ENCODE data around the gene CDH10.

The CDH10 gene

DNA sequence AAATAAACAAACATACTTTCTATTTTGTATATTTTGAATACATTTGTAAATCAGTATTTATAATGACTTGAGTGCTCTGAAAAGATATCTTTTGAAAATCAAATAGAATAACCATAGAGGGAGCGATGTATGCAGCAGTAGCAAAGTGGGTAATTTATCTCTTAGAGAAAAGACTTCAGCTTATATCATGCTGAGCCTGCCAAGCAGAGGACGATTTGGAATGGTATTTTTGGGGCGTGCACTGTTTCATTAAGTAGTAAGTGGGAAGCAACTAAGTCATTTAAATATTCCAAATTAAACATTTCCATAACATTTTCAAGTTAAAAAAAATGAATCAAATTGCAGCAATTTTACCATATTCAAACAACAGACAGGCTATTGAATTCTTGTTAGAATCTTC, 147.6 kb downstream of the CDH10 start:
- no peak overlapping the region for H3K4me3 ChIP-seq (ENCODE audit: low read length in 2 of 2)
- no peaks in the 10 kb centered on the region for H3K27me3 ChIP-seq (ENCODE audit: control insufficient read depth in 2 of 2, insufficient read depth in 2 of 2, low read length in 2 of 2)
- no peaks in the 10 kb centered on the region for H3K4me1 ChIP-seq (ENCODE audit: control insufficient read depth in 2 of 2, insufficient read depth in 2 of 2, low read length in 2 of 2)
- H3K36me3 ChIP-seq (ENCODE audit: control insufficient read depth in 2 of 2, insufficient read depth in 2 of 2, low read length in 2 of 2) = no peaks in the 10 kb centered on the region
- no peak overlapping the region for H3K27ac ChIP-seq (ENCODE audit: low read depth in 2 of 2, low read length in 2 of 2)
- H3K9me3 ChIP-seq (ENCODE audit: control insufficient read depth in 2 of 2, low read length in 2 of 2) = no peaks in the 10 kb centered on the region
- H3K9ac ChIP-seq (ENCODE audit: low read depth in 1 of 2, low read length in 2 of 2) = no peak overlapping the region

GRCh38 chr5:24496268-24496667, 148.5 kb downstream of the CDH10 start:
- Histone ChIP-seq H3K36me3 (ENCODE audit: control insufficient read depth in 2 of 2, insufficient read depth in 2 of 2, low read length in 2 of 2) (no peaks in the 10 kb centered on the region), H3K9ac (ENCODE audit: low read depth in 1 of 2, low read length in 2 of 2) (no peak overlapping the region), H3K27me3 (ENCODE audit: control insufficient read depth in 2 of 2, insufficient read depth in 2 of 2, low read length in 2 of 2) (no peaks in the 10 kb centered on the region), H3K27ac (ENCODE audit: low read depth in 2 of 2, low read length in 2 of 2) (no peak overlapping the region), H3K4me1 (ENCODE audit: control insufficient read depth in 2 of 2, insufficient read depth in 2 of 2, low read length in 2 of 2) (no peaks in the 10 kb centered on the region), H3K9me3 (ENCODE audit: control insufficient read depth in 2 of 2, low read length in 2 of 2) (no peaks in the 10 kb centered on the region), H3K4me3 (ENCODE audit: low read length in 2 of 2) (no peak overlapping the region)

DNA sequence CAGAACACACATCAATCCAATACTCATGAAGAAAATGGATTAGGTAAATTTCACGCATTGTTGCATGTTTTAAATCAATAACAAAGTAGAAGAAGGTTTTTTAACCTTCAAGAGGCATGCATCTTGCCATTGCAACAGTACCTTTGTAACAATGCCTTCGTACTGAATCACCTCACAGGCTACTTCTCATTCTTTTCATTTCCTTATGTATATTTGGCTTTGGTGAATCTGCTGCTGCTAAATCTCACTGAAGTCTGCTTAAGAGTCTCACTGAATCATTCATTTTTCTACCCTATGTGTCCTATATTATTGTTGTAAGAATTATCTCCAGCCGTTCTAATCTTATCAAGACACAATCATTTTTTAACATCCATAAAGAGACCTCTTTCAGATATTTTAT, 152.5 kb downstream of the CDH10 start:
- H3K4me3 ChIP-seq (ENCODE audit: low read length in 2 of 2) = no peak overlapping the region
- no peak overlapping the region for H3K9ac ChIP-seq (ENCODE audit: low read depth in 1 of 2, low read length in 2 of 2)
- no peaks in the 10 kb centered on the region for H3K4me1 ChIP-seq (ENCODE audit: control insufficient read depth in 2 of 2, insufficient read depth in 2 of 2, low read length in 2 of 2)
- no peaks in the 10 kb centered on the region for H3K9me3 ChIP-seq (ENCODE audit: control insufficient read depth in 2 of 2, low read length in 2 of 2)
- no peak overlapping the region for H3K27ac ChIP-seq (ENCODE audit: low read depth in 2 of 2, low read length in 2 of 2)
- no peaks in the 10 kb centered on the region for H3K36me3 ChIP-seq (ENCODE audit: control insufficient read depth in 2 of 2, insufficient read depth in 2 of 2, low read length in 2 of 2)
- no peaks in the 10 kb centered on the region for H3K27me3 ChIP-seq (ENCODE audit: control insufficient read depth in 2 of 2, insufficient read depth in 2 of 2, low read length in 2 of 2)

- H3K36me3 ChIP-seq (ENCODE audit: control insufficient read depth in 2 of 2, insufficient read depth in 2 of 2, low read length in 2 of 2) = no peaks in the 10 kb centered on the region
- H3K9me3 ChIP-seq (ENCODE audit: control insufficient read depth in 2 of 2, low read length in 2 of 2) = no peaks in the 10 kb centered on the region
- no peak overlapping the region for H3K4me3 ChIP-seq (ENCODE audit: low read length in 2 of 2)
- no peaks in the 10 kb centered on the region for H3K27me3 ChIP-seq (ENCODE audit: control insufficient read depth in 2 of 2, insufficient read depth in 2 of 2, low read length in 2 of 2)
- no peak overlapping the region for H3K27ac ChIP-seq (ENCODE audit: low read depth in 2 of 2, low read length in 2 of 2)
- no peaks in the 10 kb centered on the region for H3K4me1 ChIP-seq (ENCODE audit: control insufficient read depth in 2 of 2, insufficient read depth in 2 of 2, low read length in 2 of 2)
- H3K9ac ChIP-seq (ENCODE audit: low read depth in 1 of 2, low read length in 2 of 2) = no peak overlapping the region
Observed at GRCh38 chr5:24491490-24491889, 153.3 kb downstream of the CDH10 start.

DNA sequence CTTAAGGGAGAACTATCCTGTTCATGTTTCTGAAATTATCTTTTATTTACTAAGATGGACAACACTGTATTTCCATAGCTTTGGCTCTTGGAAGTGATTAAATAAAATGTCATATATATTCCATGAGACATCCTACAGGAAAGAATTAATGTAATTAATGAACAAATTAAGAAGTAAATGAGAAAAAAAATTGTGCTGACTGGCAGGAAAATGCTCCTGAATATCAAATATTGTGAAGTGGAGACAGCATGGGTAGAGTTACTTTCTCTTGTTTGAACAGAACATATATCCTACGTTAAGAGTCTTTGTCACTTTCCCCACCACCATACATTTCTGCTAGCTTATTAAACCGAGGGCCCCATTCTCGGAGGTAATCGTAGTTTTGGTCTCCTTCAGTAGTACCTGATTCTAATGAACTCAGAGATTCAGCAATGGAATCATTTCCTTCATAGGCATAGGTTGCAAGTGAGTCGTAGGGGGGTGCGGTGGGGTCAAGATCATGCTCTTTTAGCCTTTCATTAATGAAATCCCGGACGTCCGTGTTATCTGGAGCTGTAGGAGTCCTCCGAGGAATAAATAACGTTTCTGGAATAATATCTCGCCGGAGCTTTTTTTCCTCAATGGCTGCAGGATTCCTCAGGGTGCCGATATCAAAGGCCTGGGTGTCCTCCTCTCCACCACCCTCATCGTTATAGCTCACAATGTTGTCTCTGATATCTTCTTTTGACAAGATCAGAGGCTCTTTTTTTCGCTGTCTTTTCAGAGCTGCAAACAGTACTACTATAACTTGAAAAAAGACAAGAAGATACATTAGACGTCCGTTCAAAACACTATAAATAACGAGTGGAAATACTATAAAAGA, 157.2 kb downstream of the CDH10 start:
- no peak overlapping the region for H3K27ac ChIP-seq (ENCODE audit: low read depth in 2 of 2, low read length in 2 of 2)

DNA sequence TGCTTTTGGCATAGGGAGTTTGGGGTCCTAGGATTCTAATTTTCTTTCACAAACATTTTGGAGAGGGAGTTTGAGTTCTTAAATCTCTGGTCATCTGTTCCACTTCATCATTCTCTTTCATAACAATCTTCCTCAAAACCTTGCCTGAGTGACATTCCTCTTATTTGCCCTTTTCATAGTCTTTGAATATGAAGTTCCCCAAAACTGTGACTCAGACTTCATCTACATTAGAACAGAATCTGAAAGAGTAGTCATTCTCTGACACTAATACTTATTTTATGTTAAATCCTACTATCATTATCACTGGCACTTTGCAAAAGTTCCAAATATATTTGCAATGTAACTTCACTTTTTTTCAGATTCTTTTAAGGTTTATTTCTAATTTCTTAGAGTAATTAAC, 163.8 kb downstream of the CDH10 start:
- Histone ChIP-seq H3K27ac (ENCODE audit: low read depth in 2 of 2, low read length in 2 of 2) (no peak overlapping the region), H3K9me3 (ENCODE audit: control insufficient read depth in 2 of 2, low read length in 2 of 2) (peaks cover 0 to 2% of the 10 kb centered on the region in 2 donors), H3K36me3 (ENCODE audit: control insufficient read depth in 2 of 2, insufficient read depth in 2 of 2, low read length in 2 of 2) (no peaks in the 10 kb centered on the region), H3K27me3 (ENCODE audit: control insufficient read depth in 2 of 2, insufficient read depth in 2 of 2, low read length in 2 of 2) (no peaks in the 10 kb centered on the region), H3K9ac (ENCODE audit: low read depth in 1 of 2, low read length in 2 of 2) (no peak overlapping the region), H3K4me1 (ENCODE audit: control insufficient read depth in 2 of 2, insufficient read depth in 2 of 2, low read length in 2 of 2) (no peaks in the 10 kb centered on the region), H3K4me3 (ENCODE audit: low read length in 2 of 2) (no peak overlapping the region)

More for the DNA sequence above, 157.2 kb downstream of the CDH10 start:
- H3K36me3 ChIP-seq (ENCODE audit: control insufficient read depth in 2 of 2, insufficient read depth in 2 of 2, low read length in 2 of 2) = no peaks in the 10 kb centered on the region
- H3K4me3 ChIP-seq (ENCODE audit: low read length in 2 of 2) = no peak overlapping the region
- no peaks in the 10 kb centered on the region for H3K4me1 ChIP-seq (ENCODE audit: control insufficient read depth in 2 of 2, insufficient read depth in 2 of 2, low read length in 2 of 2)
- no peaks in the 10 kb centered on the region for H3K9me3 ChIP-seq (ENCODE audit: control insufficient read depth in 2 of 2, low read length in 2 of 2)
- H3K9ac ChIP-seq (ENCODE audit: low read depth in 1 of 2, low read length in 2 of 2) = no peak overlapping the region
- no peaks in the 10 kb centered on the region for H3K27me3 ChIP-seq (ENCODE audit: control insufficient read depth in 2 of 2, insufficient read depth in 2 of 2, low read length in 2 of 2)

GRCh38 chr5:24477958-24478357, 166.8 kb downstream of the CDH10 start:
- no peaks in the 10 kb centered on the region for H3K27me3 ChIP-seq (ENCODE audit: control insufficient read depth in 2 of 2, insufficient read depth in 2 of 2, low read length in 2 of 2)
- H3K4me3 ChIP-seq (ENCODE audit: low read length in 2 of 2) = no peak overlapping the region
- H3K9me3 ChIP-seq (ENCODE audit: control insufficient read depth in 2 of 2, low read length in 2 of 2) = peaks cover 0 to 2% of the 10 kb centered on the region in 2 donors
- no peaks in the 10 kb centered on the region for H3K4me1 ChIP-seq (ENCODE audit: control insufficient read depth in 2 of 2, insufficient read depth in 2 of 2, low read length in 2 of 2)
- H3K27ac ChIP-seq (ENCODE audit: low read depth in 2 of 2, low read length in 2 of 2) = no peak overlapping the region
- H3K9ac ChIP-seq (ENCODE audit: low read depth in 1 of 2, low read length in 2 of 2) = no peak overlapping the region
- H3K36me3 ChIP-seq (ENCODE audit: control insufficient read depth in 2 of 2, insufficient read depth in 2 of 2, low read length in 2 of 2) = no peaks in the 10 kb centered on the region

GRCh38 chr5:24475101-24475500, 169.7 kb downstream of the CDH10 start:
- no peak overlapping the region for H3K4me3 ChIP-seq (ENCODE audit: low read length in 2 of 2)
- no peaks in the 10 kb centered on the region for H3K27me3 ChIP-seq (ENCODE audit: control insufficient read depth in 2 of 2, insufficient read depth in 2 of 2, low read length in 2 of 2)
- H3K9ac ChIP-seq (ENCODE audit: low read depth in 1 of 2, low read length in 2 of 2) = no peak overlapping the region
- no peaks in the 10 kb centered on the region for H3K36me3 ChIP-seq (ENCODE audit: control insufficient read depth in 2 of 2, insufficient read depth in 2 of 2, low read length in 2 of 2)
- H3K9me3 ChIP-seq (ENCODE audit: control insufficient read depth in 2 of 2, low read length in 2 of 2) = peaks cover 0 to 2% of the 10 kb centered on the region in 2 donors
- no peaks in the 10 kb centered on the region for H3K4me1 ChIP-seq (ENCODE audit: control insufficient read depth in 2 of 2, insufficient read depth in 2 of 2, low read length in 2 of 2)
- no peak overlapping the region for H3K27ac ChIP-seq (ENCODE audit: low read depth in 2 of 2, low read length in 2 of 2)

DNA sequence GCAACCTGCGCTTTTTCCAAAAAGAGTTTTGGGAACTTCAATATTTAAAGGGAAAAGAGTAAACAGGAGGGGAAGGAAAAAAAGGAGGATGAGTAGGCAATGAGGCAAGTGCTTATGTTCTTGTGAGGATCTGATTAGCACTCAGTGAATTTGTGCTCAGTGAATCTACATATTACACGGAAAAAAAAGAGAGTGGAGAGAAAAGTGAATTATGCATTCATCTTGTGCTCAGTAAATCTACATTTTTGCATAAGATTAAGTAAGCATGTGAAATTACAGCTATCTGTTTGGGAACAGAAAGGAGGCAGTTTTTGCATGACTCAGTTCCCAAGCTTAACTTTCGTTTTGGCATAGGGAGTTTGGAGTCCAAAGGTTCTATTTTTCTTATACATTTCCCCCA, 170.1 kb downstream of the CDH10 start:
- no peaks in the 10 kb centered on the region for H3K36me3 ChIP-seq (ENCODE audit: control insufficient read depth in 2 of 2, insufficient read depth in 2 of 2, low read length in 2 of 2)
- no peaks in the 10 kb centered on the region for H3K27me3 ChIP-seq (ENCODE audit: control insufficient read depth in 2 of 2, insufficient read depth in 2 of 2, low read length in 2 of 2)
- no peak overlapping the region for H3K9ac ChIP-seq (ENCODE audit: low read depth in 1 of 2, low read length in 2 of 2)
- H3K27ac ChIP-seq (ENCODE audit: low read depth in 2 of 2, low read length in 2 of 2) = no peak overlapping the region
- H3K4me1 ChIP-seq (ENCODE audit: control insufficient read depth in 2 of 2, insufficient read depth in 2 of 2, low read length in 2 of 2) = no peaks in the 10 kb centered on the region
- no peak overlapping the region for H3K4me3 ChIP-seq (ENCODE audit: low read length in 2 of 2)
- peaks cover 0 to 2% of the 10 kb centered on the region in 2 donors for H3K9me3 ChIP-seq (ENCODE audit: control insufficient read depth in 2 of 2, low read length in 2 of 2)

GRCh38 chr5:24472518-24472917, 172.3 kb downstream of the CDH10 start:
- Histone ChIP-seq H3K9me3 (ENCODE audit: control insufficient read depth in 2 of 2, low read length in 2 of 2) (no peaks in the 10 kb centered on the region), H3K27me3 (ENCODE audit: control insufficient read depth in 2 of 2, insufficient read depth in 2 of 2, low read length in 2 of 2) (no peaks in the 10 kb centered on the region), H3K9ac (ENCODE audit: low read depth in 1 of 2, low read length in 2 of 2) (no peak overlapping the region), H3K4me3 (ENCODE audit: low read length in 2 of 2) (no peak overlapping the region), H3K4me1 (ENCODE audit: control insufficient read depth in 2 of 2, insufficient read depth in 2 of 2, low read length in 2 of 2) (no peaks in the 10 kb centered on the region), H3K36me3 (ENCODE audit: control insufficient read depth in 2 of 2, insufficient read depth in 2 of 2, low read length in 2 of 2) (no peaks in the 10 kb centered on the region), H3K27ac (ENCODE audit: low read depth in 2 of 2, low read length in 2 of 2) (no peak overlapping the region)

Measured in mucosa of rectum (tissue), 2 donors.